Measurements from ENCODE around the gene SENP5. TPM values are rescaled to one million over a fixed set of nuclear protein-coding genes. Genes with fewer than 3 reads are reported as not detected.

SENP5 gene
- total and polyA plus RNA-seq, 9 of the 15 experiments (the other 6 are each of a cell fraction or from before 2014, with no cell fraction given) = 18.3 to 59.7 (median 35.8) TPM

DNA sequence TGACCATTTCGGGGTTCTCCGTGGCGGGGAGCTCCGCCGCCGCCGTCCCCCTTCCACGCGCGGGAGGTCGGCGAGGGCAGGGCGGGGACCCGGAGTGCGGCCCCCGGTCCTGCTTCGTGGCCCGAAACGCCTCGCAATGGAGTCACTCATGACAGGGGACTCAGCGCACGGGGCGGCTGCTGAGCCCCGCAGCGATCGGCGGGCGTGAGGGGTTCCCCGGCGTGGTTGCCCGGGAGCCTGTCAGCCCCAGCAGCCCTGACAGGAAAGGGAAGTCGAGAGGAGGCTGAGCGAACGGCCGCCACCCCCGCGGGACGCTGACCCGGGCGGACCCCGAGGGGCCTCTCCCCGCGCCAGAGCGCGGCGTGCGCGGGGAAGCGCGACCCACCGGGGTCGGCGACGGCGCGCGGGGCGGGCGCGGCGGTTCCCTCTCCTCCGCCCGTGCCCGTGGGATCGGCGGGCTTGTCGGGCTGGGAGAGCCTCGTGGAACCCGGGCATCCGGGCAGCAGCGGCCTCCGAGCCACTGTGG lies 101.5 kb downstream of the SENP5 start (continued):
- TF ChIP-seq, protein P1, sequence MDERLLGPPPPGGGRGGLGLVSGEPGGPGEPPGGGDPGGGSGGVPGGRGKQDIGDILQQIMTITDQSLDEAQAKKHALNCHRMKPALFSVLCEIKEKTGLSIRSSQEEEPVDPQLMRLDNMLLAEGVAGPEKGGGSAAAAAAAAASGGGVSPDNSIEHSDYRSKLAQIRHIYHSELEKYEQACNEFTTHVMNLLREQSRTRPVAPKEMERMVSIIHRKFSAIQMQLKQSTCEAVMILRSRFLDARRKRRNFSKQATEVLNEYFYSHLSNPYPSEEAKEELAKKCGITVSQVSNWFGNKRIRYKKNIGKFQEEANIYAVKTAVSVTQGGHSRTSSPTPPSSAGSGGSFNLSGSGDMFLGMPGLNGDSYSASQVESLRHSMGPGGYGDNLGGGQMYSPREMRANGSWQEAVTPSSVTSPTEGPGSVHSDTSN (CRISPR knock-in tag; IDR thresholded peaks at IDR 0.05; ENCODE audit: low read depth) = no peak
- TF ChIP-seq, protein P1 (tag; conservative IDR thresholded peaks at IDR 0.05; ENCODE audit: low read depth) = no peak
- TF ChIP-seq TAF9B (IDR thresholded peaks at IDR 0.05; ENCODE audit: partially characterized antibody) = no peak
- no peak for TF ChIP-seq RNF2 (IDR thresholded peaks at IDR 0.05)
- no peak for TF ChIP-seq RB1 (IDR thresholded peaks at IDR 0.05; ENCODE audit: low read depth)
- no peak; the same call in 1 of the 2 replicates for TF ChIP-seq ZNF644 (tag; IDR thresholded peaks at IDR 0.05; ENCODE audit: low read depth)
- peak; percentile 54 to 70 for TF ChIP-seq MAZ (CRISPR knock-in tag; conservative IDR thresholded peaks at IDR 0.05 in 1 of 2, IDR thresholded peaks at IDR 0.05 in 1 of 2)
- no peak for TF ChIP-seq NR2F6 (CRISPR knock-in tag; IDR thresholded peaks at IDR 0.05)
- peak; percentile 86; the same call in 1 of the 2 replicates for TF ChIP-seq ERF (CRISPR knock-in tag; IDR thresholded peaks at IDR 0.05)
- peak; percentile 84 for TF ChIP-seq SAFB (IDR thresholded peaks at IDR 0.05; ENCODE audit: borderline replicate concordance, low read depth, low read length)
- TF ChIP-seq U2AF1 (optimal IDR thresholded peaks at IDR 0.05; ENCODE audit: low read depth, low read length) = no peak
- TF ChIP-seq SREBF2 (CRISPR knock-in tag; IDR thresholded peaks at IDR 0.05) = no peak
- no peak for TF ChIP-seq NBN (IDR thresholded peaks at IDR 0.05; ENCODE audit: low read depth)
- no peak for TF ChIP-seq FOXJ3 (CRISPR knock-in tag; IDR thresholded peaks at IDR 0.05)
- peak; percentile 44 for TF ChIP-seq CHD1 (IDR thresholded peaks at IDR 0.05; ENCODE audit: low read length)
- no peak for TF ChIP-seq CBX5 (IDR thresholded peaks at IDR 0.05; ENCODE audit: borderline replicate concordance, low read depth)
- TF ChIP-seq GABPA (tag; conservative IDR thresholded peaks at IDR 0.05; ENCODE audit: low read depth) = peak; percentile 64
- TF ChIP-seq FOS (IDR thresholded peaks at IDR 0.05; ENCODE audit: extremely low read depth, insufficient read length) = no peak
- TF ChIP-seq ZNF121 (CRISPR knock-in tag; conservative IDR thresholded peaks at IDR 0.05) = no peak
- TF ChIP-seq IRF2 (CRISPR knock-in tag; IDR thresholded peaks at IDR 0.05) = no peak
- TF ChIP-seq MBD2 (IDR thresholded peaks at IDR 0.05; ENCODE audit: borderline replicate concordance, low read depth) = no peak
- TF ChIP-seq RFX5 (IDR thresholded peaks at IDR 0.05; ENCODE audit: low read depth, low read length) = no peak
- TF ChIP-seq MTA1 (IDR thresholded peaks at IDR 0.05; ENCODE audit: borderline replicate concordance) = no peak
- TF ChIP-seq YY1 (IDR thresholded peaks at IDR 0.05; ENCODE audit: borderline replicate concordance in 1 of 3, control insufficient read depth in 1 of 3, extremely low read depth in 1 of 3, insufficient read depth in 3 of 3, insufficient read length in 1 of 3, insufficient replicate concordance in 2 of 3, low read depth in 1 of 3, low read length in 2 of 3) = peak in 1 of 3 experiments; percentile 7
- TF ChIP-seq POU5F1 (IDR thresholded peaks at IDR 0.05; ENCODE audit: borderline replicate concordance, low read depth, low read length, partially characterized antibody) = no peak
- TF ChIP-seq CHD2 (IDR thresholded peaks at IDR 0.05; ENCODE audit: low read depth, low read length) = peak; percentile 14; the same call in 1 of the 2 replicates
- TF ChIP-seq, protein P2, sequence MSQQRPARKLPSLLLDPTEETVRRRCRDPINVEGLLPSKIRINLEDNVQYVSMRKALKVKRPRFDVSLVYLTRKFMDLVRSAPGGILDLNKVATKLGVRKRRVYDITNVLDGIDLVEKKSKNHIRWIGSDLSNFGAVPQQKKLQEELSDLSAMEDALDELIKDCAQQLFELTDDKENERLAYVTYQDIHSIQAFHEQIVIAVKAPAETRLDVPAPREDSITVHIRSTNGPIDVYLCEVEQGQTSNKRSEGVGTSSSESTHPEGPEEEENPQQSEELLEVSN (IDR thresholded peaks at IDR 0.05; ENCODE audit: borderline replicate concordance in 1 of 2, extremely low read depth in 1 of 2, insufficient read depth in 1 of 2, insufficient read length in 1 of 2, low read depth in 1 of 2, low read length in 1 of 2, poor library complexity in 1 of 2, severe bottlenecking in 1 of 2) = peak in 1 of 2 experiments; percentile 63

Measured in K562 (cell line).